SK-N-SH (cell line): Measurements from ENCODE around the gene ZFYVE19. TPM values are rescaled to one million over a fixed set of nuclear protein-coding genes. Genes with fewer than 3 reads are reported as not detected.

Experiments used
- CTCF ChIA-PET: fragments of 300-600, 350-600 bp; formaldehyde crosslinking; extraction: SDS; loops from one replicate; lab custom pipeline; 2021; lab: Yijun Ruan, JAX
- POLR2A ChIA-PET: fragments of 350-600 bp; sonication (Branson Sonifier 250); formaldehyde crosslinking; extraction: SDS; loops from one replicate; lab custom pipeline; 2020; ENCODE audit warnings: antibody characterized with exemption, inconsistent platforms; lab: Yijun Ruan, JAX
- DNase-seq: peaks from one replicate; pipeline ENCODE4 v3.0.0; 2012
- H2AFZ ChIP-seq: fragments of 200-600 bp; sonication (generic); 2 replicates; pipeline ENCODE4 v1.8.1; 2016; ENCODE audit warnings: antibody characterized with exemption, mild to moderate bottlenecking, low read depth
- H3F3A ChIP-seq: fragments of 200-600 bp; sonication (generic); replicated peaks from 2 replicates; pipeline ENCODE3; 2016; ENCODE audit warnings: antibody characterized with exemption, mild to moderate bottlenecking; ENCODE audit not compliant: insufficient read depth
- H3K27ac ChIP-seq, 2 experiments: fragments of 200-500 bp in 1 of 2; fragments of 200-600 bp in 1 of 2; sonication (Bioruptor generic) in 1 of 2; sonication (generic), shearing (Covaris generic) in 1 of 2; 2 replicates each; pipeline versions ENCODE4 v1.5.1 to v1.6.1; 2014 to 2016; ENCODE audit warnings: low read depth in 2 of 2, inconsistent platforms in 1 of 2, low read length in 1 of 2, mild to moderate bottlenecking in 1 of 2, mixed read lengths in 1 of 2
- H3K27me3 ChIP-seq: fragments of 200-600 bp; sonication (generic), shearing (Covaris generic); 2 replicates; pipeline ENCODE4 v1.6.1; 2016; ENCODE audit warnings: mixed run types; ENCODE audit not compliant: insufficient read depth
- H3K36me3 ChIP-seq, 2 experiments: fragments of 200-500 bp in 1 of 2; fragments of 200-600 bp in 1 of 2; sonication (Bioruptor generic) in 1 of 2; sonication (generic) in 1 of 2; replicated peaks in 1 of 2; 2 replicates each; pipeline versions ENCODE3 to v1.5.1; 2014 to 2016; ENCODE audit warnings: low read length in 1 of 2, mild to moderate bottlenecking in 1 of 2; ENCODE audit not compliant: insufficient read depth in 2 of 2, control insufficient read depth in 1 of 2
- H3K4me1 ChIP-seq, 2 experiments: fragments of 200-500 bp in 1 of 2; fragments of 200-600 bp in 1 of 2; sonication (Bioruptor generic) in 1 of 2; sonication (generic), shearing (Covaris generic) in 1 of 2; 2 replicates each; pipeline versions ENCODE4 v1.5.1 to v1.6.1; 2014 to 2016; ENCODE audit warnings: low read depth in 1 of 2, low read length in 1 of 2, mixed run types in 1 of 2; ENCODE audit not compliant: insufficient read depth in 2 of 2, control insufficient read depth in 1 of 2
- H3K4me2 ChIP-seq: fragments of 200-600 bp; sonication (generic), shearing (Covaris generic); 2 replicates; pipeline ENCODE4 v1.6.1; 2017; ENCODE audit warnings: mixed run types
- H3K4me3 ChIP-seq, 2 experiments: fragments of 200-500 bp in 1 of 2; fragments of 200-600 bp in 1 of 2; sonication (Bioruptor generic) in 1 of 2; sonication (generic), shearing (Covaris generic) in 1 of 2; 2 replicates each; pipeline versions ENCODE4 v1.5.1 to v1.8.1; 2014 to 2016; ENCODE audit warnings: low read depth in 2 of 2, inconsistent platforms in 1 of 2, low read length in 1 of 2, mild to moderate bottlenecking in 1 of 2, mixed read lengths in 1 of 2, moderate library complexity in 1 of 2
- H3K79me2 ChIP-seq: fragments of 200-600 bp; sonication (generic); 2 replicates; pipeline ENCODE4 v1.8.1; 2017; ENCODE audit warnings: mild to moderate bottlenecking; ENCODE audit not compliant: insufficient read depth
- H3K9ac ChIP-seq: fragments of 200-600 bp; sonication (generic); 2 replicates; pipeline ENCODE4 v1.6.1; 2017; ENCODE audit warnings: mixed run types
- H3K9me2 ChIP-seq: fragments of 200-600 bp; sonication (generic); 2 replicates; pipeline ENCODE4 v1.6.1; 2017; ENCODE audit warnings: mixed run types
- H3K9me3 ChIP-seq: fragments of 200-600 bp; sonication (generic); 2 replicates; pipeline ENCODE4 v1.6.1; 2017; ENCODE audit warnings: mixed run types, mild to moderate bottlenecking, moderate library complexity
- H4K20me1 ChIP-seq: fragments of 200-600 bp; sonication (generic); 2 replicates; pipeline ENCODE4 v1.6.1; 2017; ENCODE audit warnings: mild to moderate bottlenecking, mixed run types; ENCODE audit not compliant: insufficient read depth
- CHD2 ChIP-seq: fragments of 150-350 bp; IDR thresholded peaks from 2 replicates; pipeline ENCODE4 v1.6.1; 2018; ENCODE audit warnings: low read length; ENCODE audit not compliant: partially characterized antibody
- ELF1 ChIP-seq: IDR thresholded peaks from 2 replicates; pipeline ENCODE4 v1.4.0; 2012
- EZH2phosphoT487 ChIP-seq: fragments of 200-600 bp; sonication (generic); IDR thresholded peaks from 2 replicates; pipeline ENCODE4 v1.6.1; 2017; ENCODE audit warnings: low read depth, mixed run types, mild to moderate bottlenecking, antibody characterized with exemption, moderate library complexity, borderline replicate concordance
- FOXM1 ChIP-seq: IDR thresholded peaks from 2 replicates; pipeline ENCODE4 v1.4.0; 2012; ENCODE audit warnings: low read depth, mild to moderate bottlenecking
- MXI1 ChIP-seq: IDR thresholded peaks from 2 replicates; pipeline ENCODE4 v1.6.1; 2012; ENCODE audit warnings: mild to moderate bottlenecking, low read depth, low read length, improper control_type of control experiment
- NRF1 ChIP-seq: IDR thresholded peaks from 2 replicates; pipeline ENCODE4 v1.6.1; 2012; ENCODE audit warnings: low read depth, mild to moderate bottlenecking, low read length
- POLR2AphosphoS5 ChIP-seq: IDR thresholded peaks from 2 replicates; pipeline ENCODE4 v1.6.1; 2012; ENCODE audit warnings: low read depth, low read length
- RAD21 ChIP-seq: IDR thresholded peaks from 2 replicates; pipeline ENCODE4 v1.6.1; 2012; ENCODE audit warnings: mild to moderate bottlenecking, low read length
- RFX5 ChIP-seq: IDR thresholded peaks from 2 replicates; pipeline ENCODE4 v1.6.1; 2012; ENCODE audit warnings: mild to moderate bottlenecking, improper control_type of control experiment, low read length
- SIN3A ChIP-seq: IDR thresholded peaks from 2 replicates; pipeline ENCODE4 v1.6.1; 2012; ENCODE audit warnings: low read depth, mild to moderate bottlenecking, low read length, moderate library complexity, borderline replicate concordance
- TAF1 ChIP-seq: IDR thresholded peaks from 2 replicates; pipeline ENCODE4 v1.6.1; 2012; ENCODE audit warnings: low read depth, mild to moderate bottlenecking, low read length, moderate library complexity, borderline replicate concordance
- WGBS: methylation state at CpG from one replicate; pipeline ENCODE4 v1.1.6; 2017; ENCODE audit warnings: low lambda C conversion rate; 5-methylcytosine and 5-hydroxymethylcytosine counted together
- polyA plus RNA-seq, 3 experiments: library from polyadenylated mRNA; depleted of rRNA; stranded (reverse); fragments of >200 nt; gene quantifications; 2 replicates each; pipeline ENCODE4 v1.2.3, GENCODE V29; 2012
- TF ChIP-seq, protein P1 (sequence below): IDR thresholded peaks from 2 replicates; pipeline ENCODE4 v1.6.1; 2012; ENCODE audit warnings: mild to moderate bottlenecking, low read depth, low read length, moderate library complexity
- TF ChIP-seq, protein P2 (sequence below): fragments of 150-350 bp; IDR thresholded peaks from 2 replicates; pipeline ENCODE4 v1.6.1; 2017; ENCODE audit warnings: antibody characterized with exemption, low read length, low read depth, borderline replicate concordance

The ZFYVE19 gene
- polyA plus RNA-seq, 1 of the 3 experiments (the other 2 are of a cell fraction): 35.5 TPM

GRCh38 chr15:40826423-40827075 is 19.7 kb downstream of the ZFYVE19 start:
- H3K27me3 ChIP-seq: no peaks in the 10 kb centered on the region
- TF ChIP-seq EZH2phosphoT487: no peak
- TF ChIP-seq RAD21: no peak
- no peak for TF ChIP-seq FOXM1
- TF ChIP-seq, protein P1, sequence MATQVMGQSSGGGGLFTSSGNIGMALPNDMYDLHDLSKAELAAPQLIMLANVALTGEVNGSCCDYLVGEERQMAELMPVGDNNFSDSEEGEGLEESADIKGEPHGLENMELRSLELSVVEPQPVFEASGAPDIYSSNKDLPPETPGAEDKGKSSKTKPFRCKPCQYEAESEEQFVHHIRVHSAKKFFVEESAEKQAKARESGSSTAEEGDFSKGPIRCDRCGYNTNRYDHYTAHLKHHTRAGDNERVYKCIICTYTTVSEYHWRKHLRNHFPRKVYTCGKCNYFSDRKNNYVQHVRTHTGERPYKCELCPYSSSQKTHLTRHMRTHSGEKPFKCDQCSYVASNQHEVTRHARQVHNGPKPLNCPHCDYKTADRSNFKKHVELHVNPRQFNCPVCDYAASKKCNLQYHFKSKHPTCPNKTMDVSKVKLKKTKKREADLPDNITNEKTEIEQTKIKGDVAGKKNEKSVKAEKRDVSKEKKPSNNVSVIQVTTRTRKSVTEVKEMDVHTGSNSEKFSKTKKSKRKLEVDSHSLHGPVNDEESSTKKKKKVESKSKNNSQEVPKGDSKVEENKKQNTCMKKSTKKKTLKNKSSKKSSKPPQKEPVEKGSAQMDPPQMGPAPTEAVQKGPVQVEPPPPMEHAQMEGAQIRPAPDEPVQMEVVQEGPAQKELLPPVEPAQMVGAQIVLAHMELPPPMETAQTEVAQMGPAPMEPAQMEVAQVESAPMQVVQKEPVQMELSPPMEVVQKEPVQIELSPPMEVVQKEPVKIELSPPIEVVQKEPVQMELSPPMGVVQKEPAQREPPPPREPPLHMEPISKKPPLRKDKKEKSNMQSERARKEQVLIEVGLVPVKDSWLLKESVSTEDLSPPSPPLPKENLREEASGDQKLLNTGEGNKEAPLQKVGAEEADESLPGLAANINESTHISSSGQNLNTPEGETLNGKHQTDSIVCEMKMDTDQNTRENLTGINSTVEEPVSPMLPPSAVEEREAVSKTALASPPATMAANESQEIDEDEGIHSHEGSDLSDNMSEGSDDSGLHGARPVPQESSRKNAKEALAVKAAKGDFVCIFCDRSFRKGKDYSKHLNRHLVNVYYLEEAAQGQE: no peak
- no peak for TF ChIP-seq CHD2
- TF ChIP-seq SIN3A: no peak
- no peak for TF ChIP-seq ELF1
- no peak for TF ChIP-seq RFX5
- no peak for TF ChIP-seq NRF1
- TF ChIP-seq TAF1: no peak
- TF ChIP-seq, protein P2, sequence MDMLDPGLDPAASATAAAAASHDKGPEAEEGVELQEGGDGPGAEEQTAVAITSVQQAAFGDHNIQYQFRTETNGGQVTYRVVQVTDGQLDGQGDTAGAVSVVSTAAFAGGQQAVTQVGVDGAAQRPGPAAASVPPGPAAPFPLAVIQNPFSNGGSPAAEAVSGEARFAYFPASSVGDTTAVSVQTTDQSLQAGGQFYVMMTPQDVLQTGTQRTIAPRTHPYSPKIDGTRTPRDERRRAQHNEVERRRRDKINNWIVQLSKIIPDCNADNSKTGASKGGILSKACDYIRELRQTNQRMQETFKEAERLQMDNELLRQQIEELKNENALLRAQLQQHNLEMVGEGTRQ: no peak
- TF ChIP-seq POLR2AphosphoS5: no peak
- TF ChIP-seq MXI1: no peak
- TF ChIP-seq, all 33 proteins: peak for 0
- Histone ChIP-seq H3K4me1 (no peaks in the 10 kb centered on the region; a peak in 1 of 4 replicates), H3K79me2 (no peaks in the 10 kb centered on the region), H2AFZ (no peak overlapping the region), H4K20me1 (no peaks in the 10 kb centered on the region), H3K27ac (no peak overlapping the region), H3F3A (no peaks in the 10 kb centered on the region), H3K36me3 (no peaks in the 10 kb centered on the region), H3K9me3 (no peaks in the 10 kb centered on the region), H3K9ac (no peak overlapping the region), H3K4me2 (no peak overlapping the region), H3K9me2 (no peaks in the 10 kb centered on the region), H3K4me3 (no peak overlapping the region)
- CTCF ChIA-PET: no interaction called here
- POLR2A ChIA-PET: no interaction called here
- WGBS: 52% methylated on average over 4 of the region's 4 CpGs
- no peak for DNase-seq
